ENCODE measurements around the gene MEGF6. TPM values are rescaled to one million over a fixed set of nuclear protein-coding genes. Genes with fewer than 3 reads are reported as not detected.

MEGF6 gene, protein sequence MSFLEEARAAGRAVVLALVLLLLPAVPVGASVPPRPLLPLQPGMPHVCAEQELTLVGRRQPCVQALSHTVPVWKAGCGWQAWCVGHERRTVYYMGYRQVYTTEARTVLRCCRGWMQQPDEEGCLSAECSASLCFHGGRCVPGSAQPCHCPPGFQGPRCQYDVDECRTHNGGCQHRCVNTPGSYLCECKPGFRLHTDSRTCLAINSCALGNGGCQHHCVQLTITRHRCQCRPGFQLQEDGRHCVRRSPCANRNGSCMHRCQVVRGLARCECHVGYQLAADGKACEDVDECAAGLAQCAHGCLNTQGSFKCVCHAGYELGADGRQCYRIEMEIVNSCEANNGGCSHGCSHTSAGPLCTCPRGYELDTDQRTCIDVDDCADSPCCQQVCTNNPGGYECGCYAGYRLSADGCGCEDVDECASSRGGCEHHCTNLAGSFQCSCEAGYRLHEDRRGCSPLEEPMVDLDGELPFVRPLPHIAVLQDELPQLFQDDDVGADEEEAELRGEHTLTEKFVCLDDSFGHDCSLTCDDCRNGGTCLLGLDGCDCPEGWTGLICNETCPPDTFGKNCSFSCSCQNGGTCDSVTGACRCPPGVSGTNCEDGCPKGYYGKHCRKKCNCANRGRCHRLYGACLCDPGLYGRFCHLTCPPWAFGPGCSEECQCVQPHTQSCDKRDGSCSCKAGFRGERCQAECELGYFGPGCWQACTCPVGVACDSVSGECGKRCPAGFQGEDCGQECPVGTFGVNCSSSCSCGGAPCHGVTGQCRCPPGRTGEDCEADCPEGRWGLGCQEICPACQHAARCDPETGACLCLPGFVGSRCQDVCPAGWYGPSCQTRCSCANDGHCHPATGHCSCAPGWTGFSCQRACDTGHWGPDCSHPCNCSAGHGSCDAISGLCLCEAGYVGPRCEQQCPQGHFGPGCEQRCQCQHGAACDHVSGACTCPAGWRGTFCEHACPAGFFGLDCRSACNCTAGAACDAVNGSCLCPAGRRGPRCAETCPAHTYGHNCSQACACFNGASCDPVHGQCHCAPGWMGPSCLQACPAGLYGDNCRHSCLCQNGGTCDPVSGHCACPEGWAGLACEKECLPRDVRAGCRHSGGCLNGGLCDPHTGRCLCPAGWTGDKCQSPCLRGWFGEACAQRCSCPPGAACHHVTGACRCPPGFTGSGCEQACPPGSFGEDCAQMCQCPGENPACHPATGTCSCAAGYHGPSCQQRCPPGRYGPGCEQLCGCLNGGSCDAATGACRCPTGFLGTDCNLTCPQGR (N-terminal part only)
- 100 to 1,000 TPM in 1 of 2 donors, 10 to 100 TPM in 1; 91.8 to 223 TPM for total RNA-seq
- polyA plus RNA-seq: 100 to 1,000 TPM in 1 of 2 donors, 10 to 100 TPM in 1; 53.7 to 332 TPM
- long read RNA-seq, donor 1, partial matches to known transcripts: 46 of 117 reads
- long read RNA-seq, donor 1, other reads (novel, unspliced or antisense): 68 of 117 reads
- long read RNA-seq, donor 2, transcript MEGF6-207 (3 exons, 1,174 nt): major isoform, 8 of 174 reads
- long read RNA-seq, donor 2, partial matches to known transcripts: 71 of 174 reads
- long read RNA-seq, donor 2, other reads (novel, unspliced or antisense): 95 of 174 reads

DNA sequence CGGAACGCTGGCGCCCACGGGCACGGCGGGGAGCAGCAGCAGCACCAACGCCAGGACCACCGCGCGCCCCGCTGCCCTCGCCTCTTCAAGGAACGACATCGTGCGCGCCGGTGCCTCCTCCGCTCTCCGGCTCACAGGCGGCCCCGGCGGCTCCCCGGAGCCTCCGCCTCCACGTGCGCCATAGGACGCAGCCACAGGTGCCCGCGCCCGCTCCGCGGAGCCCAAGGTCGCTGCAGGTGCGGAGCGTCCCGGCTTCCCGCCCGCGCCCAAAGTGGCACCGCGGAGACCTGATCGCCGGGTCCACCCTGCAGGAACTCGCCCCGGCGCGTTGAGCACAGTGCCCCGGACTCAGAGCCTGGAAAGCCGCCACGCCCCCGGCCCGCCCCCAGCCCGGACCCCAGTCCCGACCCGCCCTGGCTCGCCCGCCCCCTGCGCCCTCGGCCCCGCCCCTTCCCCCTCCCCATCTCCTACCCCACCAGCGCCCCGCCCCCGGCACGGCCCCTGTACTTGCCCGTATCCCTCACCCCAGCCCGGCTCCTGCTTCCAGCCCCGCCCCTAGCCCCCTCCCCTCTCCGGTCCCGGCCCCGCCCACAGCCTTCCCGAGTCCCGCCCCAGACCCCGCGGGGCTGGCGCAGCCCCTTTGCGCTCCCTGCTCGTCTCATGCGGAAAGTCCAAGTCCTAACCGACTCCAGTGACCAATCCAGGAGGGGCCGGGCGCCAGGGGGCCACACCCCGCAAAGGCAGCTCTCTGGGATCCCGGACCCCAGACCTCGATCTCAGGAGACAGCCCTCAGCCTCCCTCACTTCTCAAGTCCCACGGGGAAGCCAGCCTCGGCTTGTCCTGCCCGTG, at the start of gene MEGF6:
TSS of gene MEGF6 (minus strand) at position 339 of the 850 bp plus-strand sequence. CDS start at position 99, 240 bp downstream.
- no peaks in the 10 kb centered on the region for H3K4me1 ChIP-seq (ENCODE audit: control insufficient read depth in 1 of 2, insufficient read depth in 2 of 2, low read length in 2 of 2)
- intact Hi-C loops (cut with DNase I): no loop called here
- 2% methylated on average over 56 to 87 of the region's 87 CpGs for WGBS, 2 donors
- H3K9me3 ChIP-seq (ENCODE audit: control insufficient read depth, low read length): no peaks in the 10 kb centered on the region
- H3K27ac ChIP-seq (ENCODE audit: low read depth in 1 of 2, low read length in 2 of 2): no peak within 1 kb of the TSS
- H3K27me3 ChIP-seq (ENCODE audit: control insufficient read depth in 1 of 2, insufficient read depth in 2 of 2, low read length in 1 of 2): peaks cover 0 to 1% of the 10 kb centered on the region in 2 donors
- no peak within 1 kb of the TSS for H3K4me3 ChIP-seq (ENCODE audit: low read length in 2 of 2)
- ATAC-seq (ENCODE audit: low FRiP score) (peak; percentile 72), DNase-seq (peak; percentile 75 to 92)
- no peaks in the 10 kb centered on the region for H3K36me3 ChIP-seq (ENCODE audit: control insufficient read depth in 1 of 2, insufficient read depth in 2 of 2, low read length in 1 of 2)

DNA sequence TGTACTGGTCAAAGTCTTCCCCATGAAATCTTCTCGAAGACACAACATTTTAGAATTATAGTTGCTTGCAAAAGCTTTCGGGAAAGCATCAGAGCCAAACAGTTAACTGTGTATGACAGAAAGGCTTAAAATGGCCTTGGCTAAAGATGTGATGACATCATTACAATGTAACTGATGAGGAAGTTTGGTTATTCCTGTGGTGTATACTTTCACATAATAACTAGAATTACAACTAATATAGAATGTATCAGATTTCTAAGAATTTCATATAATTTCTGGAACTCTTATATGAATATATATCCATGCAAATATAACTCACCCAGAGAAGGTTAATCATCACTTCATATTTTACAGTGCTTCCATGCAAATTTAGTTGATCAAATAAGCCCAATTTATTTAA, 49.4 kb upstream of the MEGF6 start:
- H3K36me3 ChIP-seq (ENCODE audit: control insufficient read depth in 1 of 2, insufficient read depth in 2 of 2, low read length in 1 of 2): no peaks in the 10 kb centered on the region
- ATAC-seq (ENCODE audit: low FRiP score) (no peak), DNase-seq (no peak)
- no peak overlapping the region for H3K4me3 ChIP-seq (ENCODE audit: low read length in 2 of 2)
- H3K9me3 ChIP-seq (ENCODE audit: control insufficient read depth, low read length): no peaks in the 10 kb centered on the region
- no peaks in the 10 kb centered on the region for H3K27me3 ChIP-seq (ENCODE audit: control insufficient read depth in 1 of 2, insufficient read depth in 2 of 2, low read length in 1 of 2)
- intact Hi-C loops (cut with DNase I): no loop called here
- no peaks in the 10 kb centered on the region for H3K4me1 ChIP-seq (ENCODE audit: control insufficient read depth in 1 of 2, insufficient read depth in 2 of 2, low read length in 2 of 2)
- H3K27ac ChIP-seq (ENCODE audit: low read depth in 1 of 2, low read length in 2 of 2): no peak overlapping the region
- 64 to 67% methylated on average over 2 of the region's 2 CpGs for WGBS, 2 donors

DNA sequence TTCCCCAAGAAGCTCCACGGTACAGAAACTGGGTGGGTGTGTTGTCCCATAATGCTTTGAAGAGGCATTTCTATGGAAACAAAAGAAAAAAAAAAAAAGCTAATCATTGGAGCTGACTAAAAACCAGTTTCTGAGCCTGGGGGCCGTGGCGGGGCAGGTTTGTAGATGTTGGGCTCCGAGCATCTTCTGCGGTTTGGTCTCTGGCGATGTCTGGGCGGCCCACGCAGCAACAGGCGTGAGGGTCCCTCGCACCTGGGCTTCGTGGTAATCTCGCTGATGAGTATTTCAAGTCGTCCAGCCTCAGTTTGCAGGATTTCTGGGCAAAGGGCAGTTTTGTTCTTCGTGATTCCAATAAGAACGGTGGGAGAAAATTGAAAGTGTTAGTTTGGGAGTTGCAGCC, 47.8 kb upstream of the MEGF6 start:
- WGBS, 2 donors: 80 to 84% methylated on average over 15 of the region's 15 CpGs
- Histone ChIP-seq H3K36me3 (ENCODE audit: control insufficient read depth in 1 of 2, insufficient read depth in 2 of 2, low read length in 1 of 2) (no peaks in the 10 kb centered on the region), H3K4me1 (ENCODE audit: control insufficient read depth in 1 of 2, insufficient read depth in 2 of 2, low read length in 2 of 2) (no peaks in the 10 kb centered on the region), H3K27me3 (ENCODE audit: control insufficient read depth in 1 of 2, insufficient read depth in 2 of 2, low read length in 1 of 2) (no peaks in the 10 kb centered on the region), H3K9me3 (ENCODE audit: control insufficient read depth, low read length) (no peaks in the 10 kb centered on the region), H3K27ac (ENCODE audit: low read depth in 1 of 2, low read length in 2 of 2) (no peak overlapping the region), H3K4me3 (ENCODE audit: low read length in 2 of 2) (no peak overlapping the region)
- no peak for ATAC-seq (ENCODE audit: low FRiP score)
- intact Hi-C loops (cut with DNase I): no loop called here
- DNase-seq: peak; percentile 32 to 51

DNA sequence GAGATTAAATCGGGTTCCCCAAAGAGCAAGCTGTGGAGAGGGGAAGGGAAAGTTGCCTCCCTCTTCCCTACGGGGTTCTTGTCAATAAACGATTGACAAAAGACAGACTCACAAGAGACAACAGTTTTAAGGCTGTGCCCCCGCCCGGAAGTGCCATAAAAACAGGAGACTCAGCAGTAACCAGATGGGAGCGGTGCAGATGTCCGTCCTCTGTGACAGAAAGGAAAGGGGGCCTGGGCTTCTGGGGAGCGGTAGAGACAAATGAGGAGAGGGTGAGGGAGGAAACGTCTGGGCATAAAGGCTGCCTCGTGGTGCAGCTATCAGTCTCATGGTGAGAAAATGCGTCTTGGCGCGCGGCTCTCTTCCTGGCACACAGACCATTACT, 46.9 kb upstream of the MEGF6 start:
- ATAC-seq (ENCODE audit: low FRiP score) (no peak), DNase-seq (peak; percentile 12 to 51)
- H3K9me3 ChIP-seq (ENCODE audit: control insufficient read depth, low read length): no peaks in the 10 kb centered on the region
- no peak overlapping the region for H3K27ac ChIP-seq (ENCODE audit: low read depth in 1 of 2, low read length in 2 of 2)
- intact Hi-C loops (cut with DNase I): no loop called here
- no peak overlapping the region for H3K4me3 ChIP-seq (ENCODE audit: low read length in 2 of 2)
- H3K27me3 ChIP-seq (ENCODE audit: control insufficient read depth in 1 of 2, insufficient read depth in 2 of 2, low read length in 1 of 2): no peaks in the 10 kb centered on the region
- no peaks in the 10 kb centered on the region for H3K4me1 ChIP-seq (ENCODE audit: control insufficient read depth in 1 of 2, insufficient read depth in 2 of 2, low read length in 2 of 2)
- no peaks in the 10 kb centered on the region for H3K36me3 ChIP-seq (ENCODE audit: control insufficient read depth in 1 of 2, insufficient read depth in 2 of 2, low read length in 1 of 2)
- WGBS, 2 donors: 65 to 70% methylated on average over 14 of the region's 14 CpGs

DNA sequence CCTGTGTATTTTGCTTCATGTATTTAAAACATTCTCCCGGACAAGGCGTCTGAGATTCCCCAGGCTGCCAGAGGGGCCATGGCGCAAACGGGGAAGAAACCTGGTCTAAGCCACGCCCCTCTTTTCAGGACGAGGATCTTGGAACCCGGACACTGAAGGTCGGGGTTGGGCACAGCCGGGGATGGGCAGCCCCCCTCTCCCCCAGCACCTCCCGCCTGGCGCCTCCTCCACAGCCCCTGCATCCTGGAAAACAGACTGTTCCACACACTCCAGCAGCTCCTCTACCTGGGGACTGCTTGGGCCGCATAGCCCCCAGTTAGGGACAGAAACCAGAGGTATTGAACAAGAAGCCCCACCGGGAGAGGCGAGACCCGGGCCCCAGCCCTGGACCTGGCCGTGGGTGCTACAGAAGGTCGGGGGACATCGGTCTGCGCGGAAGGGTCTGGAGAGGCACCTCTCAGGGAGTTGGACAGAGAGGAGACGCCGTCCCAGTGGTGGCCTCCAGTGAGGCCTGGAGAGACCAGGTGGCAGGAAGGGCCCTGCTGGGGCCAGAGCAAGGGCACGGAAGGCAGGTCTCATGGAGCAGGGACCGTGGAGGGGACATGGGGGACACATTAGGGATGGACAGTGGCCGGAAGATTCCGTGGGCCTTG, 46.4 kb upstream of the MEGF6 start:
- H3K27me3 ChIP-seq (ENCODE audit: control insufficient read depth in 1 of 2, insufficient read depth in 2 of 2, low read length in 1 of 2): no peaks in the 10 kb centered on the region
- 85 to 86% methylated on average over 26 of the region's 26 CpGs for WGBS, 2 donors
- no peaks in the 10 kb centered on the region for H3K4me1 ChIP-seq (ENCODE audit: control insufficient read depth in 1 of 2, insufficient read depth in 2 of 2, low read length in 2 of 2)
- no peaks in the 10 kb centered on the region for H3K9me3 ChIP-seq (ENCODE audit: control insufficient read depth, low read length)
- DNase-seq (peak; percentile 26 to 55), ATAC-seq (ENCODE audit: low FRiP score) (no peak)
- H3K4me3 ChIP-seq (ENCODE audit: low read length in 2 of 2): no peak overlapping the region
- no peak overlapping the region for H3K27ac ChIP-seq (ENCODE audit: low read depth in 1 of 2, low read length in 2 of 2)
- intact Hi-C loops (cut with DNase I): no loop called here
- no peaks in the 10 kb centered on the region for H3K36me3 ChIP-seq (ENCODE audit: control insufficient read depth in 1 of 2, insufficient read depth in 2 of 2, low read length in 1 of 2)

DNA sequence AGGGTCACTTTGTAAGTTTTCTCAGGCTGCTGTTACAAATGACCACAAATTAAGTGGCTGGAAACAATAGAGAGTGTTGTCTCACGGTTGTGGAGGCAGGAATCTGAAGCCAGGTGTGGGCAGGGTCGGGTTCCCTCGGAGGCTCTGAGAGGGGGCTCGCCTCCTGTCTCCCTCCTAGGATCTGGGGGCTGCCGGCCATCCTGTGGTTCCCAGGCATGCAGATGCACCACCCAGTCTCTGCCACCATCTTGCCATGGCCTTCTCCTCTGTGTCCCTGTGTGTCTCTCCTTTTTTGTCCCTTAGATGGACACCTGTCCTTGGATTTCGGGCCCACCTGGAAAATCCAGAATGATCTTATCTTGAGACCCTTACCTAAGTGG, 45.8 kb upstream of the MEGF6 start:
- 88 to 91% methylated on average over 6 of the region's 6 CpGs for WGBS, 2 donors
- H3K9me3 ChIP-seq (ENCODE audit: control insufficient read depth, low read length): no peaks in the 10 kb centered on the region
- H3K4me1 ChIP-seq (ENCODE audit: control insufficient read depth in 1 of 2, insufficient read depth in 2 of 2, low read length in 2 of 2): no peaks in the 10 kb centered on the region
- ATAC-seq (ENCODE audit: low FRiP score) (no peak), DNase-seq (peak; percentile 36 to 44)
- no peak overlapping the region for H3K27ac ChIP-seq (ENCODE audit: low read depth in 1 of 2, low read length in 2 of 2)
- no peak overlapping the region for H3K4me3 ChIP-seq (ENCODE audit: low read length in 2 of 2)
- no peaks in the 10 kb centered on the region for H3K36me3 ChIP-seq (ENCODE audit: control insufficient read depth in 1 of 2, insufficient read depth in 2 of 2, low read length in 1 of 2)
- intact Hi-C loops (cut with DNase I): no loop called here
- no peaks in the 10 kb centered on the region for H3K27me3 ChIP-seq (ENCODE audit: control insufficient read depth in 1 of 2, insufficient read depth in 2 of 2, low read length in 1 of 2)

DNA sequence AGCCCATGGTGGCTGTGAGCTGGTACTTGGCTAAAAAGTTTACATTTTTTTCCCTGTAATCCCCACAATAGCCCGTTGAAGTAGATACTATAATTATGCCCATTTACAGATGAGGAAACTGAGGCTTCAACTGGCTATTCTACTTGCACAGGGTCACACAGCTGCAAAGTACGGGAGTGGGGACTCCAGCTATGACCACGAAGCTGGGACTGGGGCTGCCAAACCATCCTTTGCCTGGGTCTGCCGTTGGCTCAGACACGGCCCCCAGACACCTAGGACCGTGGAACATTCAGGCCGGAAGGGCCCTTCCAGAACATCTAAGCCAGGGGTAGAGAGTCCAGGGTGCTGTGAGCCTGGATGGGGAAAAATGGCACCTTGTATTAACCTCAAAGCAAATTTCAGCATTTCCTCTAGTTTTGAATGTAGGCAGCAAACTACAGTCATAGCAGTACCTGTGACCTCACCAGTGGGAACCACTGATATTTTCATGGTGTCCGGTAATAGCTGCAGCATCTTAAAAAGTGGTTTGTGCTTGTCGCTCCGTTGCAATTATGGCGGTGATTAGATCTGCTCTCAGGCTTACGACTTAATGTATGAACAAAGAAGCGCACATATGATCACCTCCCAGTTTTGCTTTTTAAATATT, 45.3 kb upstream of the MEGF6 start:
- Histone ChIP-seq H3K4me1 (ENCODE audit: control insufficient read depth in 1 of 2, insufficient read depth in 2 of 2, low read length in 2 of 2) (no peaks in the 10 kb centered on the region), H3K36me3 (ENCODE audit: control insufficient read depth in 1 of 2, insufficient read depth in 2 of 2, low read length in 1 of 2) (no peaks in the 10 kb centered on the region), H3K27me3 (ENCODE audit: control insufficient read depth in 1 of 2, insufficient read depth in 2 of 2, low read length in 1 of 2) (no peaks in the 10 kb centered on the region), H3K27ac (ENCODE audit: low read depth in 1 of 2, low read length in 2 of 2) (no peak overlapping the region), H3K4me3 (ENCODE audit: low read length in 2 of 2) (no peak overlapping the region), H3K9me3 (ENCODE audit: control insufficient read depth, low read length) (no peaks in the 10 kb centered on the region)
- DNase-seq: peak; percentile 25 to 27
- 90 to 92% methylated on average over 13 of the region's 13 CpGs for WGBS, 2 donors
- intact Hi-C loops (cut with DNase I): no loop called here
- ATAC-seq (ENCODE audit: low FRiP score): no peak
